SJCRH30 (cell line): ENCODE results near the gene RPL36. TPM values are rescaled to one million over a fixed set of nuclear protein-coding genes. Genes with fewer than 3 reads are reported as not detected.

Experiments used
- DNase-seq, 2 experiments: peaks; one replicate each; pipeline ENCODE4 v3.0.0-alpha.2; 2015 to 2020
- H3K27ac ChIP-seq: fragments of 250-450 bp; sonication (Bioruptor Pico); 2 replicates; pipeline ENCODE4 v1.5.1; 2020; ENCODE audit warnings: mild to moderate bottlenecking, moderate library complexity
- H3K27me3 ChIP-seq: fragments of 250-450 bp; sonication (Bioruptor Pico); 2 replicates; pipeline ENCODE4 v1.5.1; 2020; ENCODE audit warnings: mild to moderate bottlenecking, moderate library complexity
- H3K36me3 ChIP-seq: fragments of 250-450 bp; sonication (Bioruptor Pico); 2 replicates; pipeline ENCODE4 v1.5.1; 2020; ENCODE audit warnings: mild to moderate bottlenecking, moderate library complexity
- H3K4me1 ChIP-seq: fragments of 250-450 bp; sonication (Bioruptor Pico); 2 replicates; pipeline ENCODE4 v1.5.1; 2020; ENCODE audit warnings: mild to moderate bottlenecking, moderate library complexity
- H3K4me3 ChIP-seq: fragments of 250-450 bp; sonication (Bioruptor Pico); 2 replicates; pipeline ENCODE4 v1.5.1; 2020; ENCODE audit warnings: mild to moderate bottlenecking, moderate library complexity
- H3K9me3 ChIP-seq: fragments of 250-450 bp; sonication (Bioruptor Pico); replicated peaks from 2 replicates; pipeline ENCODE4 v1.5.1; 2020; ENCODE audit warnings: mild to moderate bottlenecking, moderate library complexity
- total RNA-seq: library from RNA; depleted of rRNA; stranded (reverse); fragments of >200 nt; shearing (Covaris generic); gene quantifications from 2 replicates; pipeline ENCODE4 v1.2.3, GENCODE V29; 2014; rRNA removed

Gene RPL36
- total RNA-seq = 510 and 695 TPM in 2 replicates

DNA sequence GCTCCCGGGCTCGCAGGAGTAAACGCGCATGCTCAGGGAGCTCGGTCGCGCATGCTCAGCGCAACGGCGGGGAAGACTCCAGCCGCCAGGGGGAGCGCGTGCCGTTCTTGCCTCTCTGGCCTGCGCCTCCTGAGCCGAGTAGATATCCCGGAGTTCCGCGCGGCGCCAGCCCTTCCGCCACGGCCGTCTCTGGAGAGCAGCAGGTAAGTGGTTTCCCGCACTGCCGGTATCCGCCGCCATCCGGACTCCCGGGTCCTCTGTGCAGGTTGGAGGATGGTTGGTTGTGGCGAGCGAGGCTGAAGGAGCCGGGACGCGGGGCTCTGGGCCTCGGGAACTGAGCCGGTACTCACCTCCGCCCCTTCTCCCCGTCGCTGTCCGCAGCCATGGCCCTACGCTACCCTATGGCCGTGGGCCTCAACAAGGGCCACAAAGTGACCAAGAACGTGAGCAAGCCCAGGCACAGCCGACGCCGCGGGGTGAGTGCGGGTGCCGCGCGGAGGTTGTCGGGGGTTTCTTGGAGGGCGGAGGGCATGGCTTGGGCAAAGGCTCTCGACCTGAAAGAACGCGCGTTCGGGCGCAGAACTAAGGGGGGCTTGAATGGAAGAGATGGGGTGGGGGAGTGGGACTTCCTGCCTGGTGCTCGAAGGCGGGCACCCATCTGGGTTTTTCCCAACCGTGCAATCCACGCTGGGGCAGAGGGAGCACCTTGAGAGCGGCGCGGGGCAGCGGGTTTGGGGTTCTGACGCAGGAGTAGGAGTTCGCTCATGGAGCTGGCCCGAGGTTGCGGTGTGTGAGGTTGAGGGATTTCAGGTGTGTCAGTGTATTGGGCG is at the start of gene RPL36:
Gene RPL36 (plus strand): TSS at position 171 of the 830 bp plus-strand sequence. CDS start 213 bp downstream, at position 384.
- no peaks in the 10 kb centered on the region for H3K27me3 ChIP-seq
- peaks cover 49% of the 10 kb centered on the region for H3K36me3 ChIP-seq
- peaks cover 15% of the 10 kb centered on the region for H3K4me1 ChIP-seq
- peak within 1 kb of the TSS; percentile 87 for H3K27ac ChIP-seq
- peak within 1 kb of the TSS; percentile 95 for H3K4me3 ChIP-seq
- DNase-seq = peak; percentile 96 to 97
- H3K9me3 ChIP-seq = no peaks in the 10 kb centered on the region

DNA sequence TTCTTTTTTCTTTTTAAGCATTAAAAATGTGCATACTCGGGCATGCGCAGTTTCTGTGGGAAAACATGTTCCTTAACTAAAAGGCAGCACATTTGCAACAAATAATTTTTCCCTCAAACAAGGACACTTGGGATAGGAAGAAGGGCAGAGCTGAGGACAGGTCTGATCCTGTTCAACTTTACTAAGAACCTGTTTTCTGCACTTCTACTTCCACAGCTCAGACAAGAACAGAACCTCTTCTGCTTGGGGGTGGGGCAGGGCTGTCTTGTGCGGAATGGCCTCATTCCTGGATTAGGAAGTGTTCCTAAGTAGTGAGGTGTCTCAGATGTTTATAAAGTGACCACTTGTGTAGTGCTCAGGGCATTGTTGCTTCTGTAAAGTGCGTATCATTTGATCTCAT is 48.9 kb upstream of the RPL36 start:
- no peaks in the 10 kb centered on the region for H3K4me1 ChIP-seq
- no peak overlapping the region for H3K4me3 ChIP-seq
- no peak for DNase-seq
- no peaks in the 10 kb centered on the region for H3K9me3 ChIP-seq
- no peaks in the 10 kb centered on the region for H3K27me3 ChIP-seq
- H3K27ac ChIP-seq = no peak overlapping the region
- peaks cover 53% of the 10 kb centered on the region for H3K36me3 ChIP-seq

- no peak for DNase-seq
- H3K9me3 ChIP-seq = no peaks in the 10 kb centered on the region
- H3K36me3 ChIP-seq = peaks cover 56% of the 10 kb centered on the region
- no peaks in the 10 kb centered on the region for H3K27me3 ChIP-seq
- no peak overlapping the region for H3K27ac ChIP-seq
- H3K4me3 ChIP-seq = no peak overlapping the region
- no peaks in the 10 kb centered on the region for H3K4me1 ChIP-seq
These were observed 47.9 kb upstream of the RPL36 start for GRCh38 chr19:5642204-5642603.

- Histone ChIP-seq H3K9me3 (no peaks in the 10 kb centered on the region), H3K36me3 (peaks cover 65% of the 10 kb centered on the region), H3K27ac (no peak overlapping the region), H3K4me1 (no peaks in the 10 kb centered on the region), H3K27me3 (no peaks in the 10 kb centered on the region), H3K4me3 (no peak overlapping the region)
- DNase-seq = no peak
These were observed 47.0 kb upstream of the RPL36 start for GRCh38 chr19:5643060-5643459.

GRCh38 chr19:5644037-5644436 is 46.1 kb upstream of the RPL36 start:
- H3K9me3 ChIP-seq = no peaks in the 10 kb centered on the region
- H3K27ac ChIP-seq = no peak overlapping the region
- no peak overlapping the region for H3K4me3 ChIP-seq
- no peaks in the 10 kb centered on the region for H3K4me1 ChIP-seq
- no peaks in the 10 kb centered on the region for H3K27me3 ChIP-seq
- no peak for DNase-seq
- H3K36me3 ChIP-seq = peaks cover 70% of the 10 kb centered on the region

DNA sequence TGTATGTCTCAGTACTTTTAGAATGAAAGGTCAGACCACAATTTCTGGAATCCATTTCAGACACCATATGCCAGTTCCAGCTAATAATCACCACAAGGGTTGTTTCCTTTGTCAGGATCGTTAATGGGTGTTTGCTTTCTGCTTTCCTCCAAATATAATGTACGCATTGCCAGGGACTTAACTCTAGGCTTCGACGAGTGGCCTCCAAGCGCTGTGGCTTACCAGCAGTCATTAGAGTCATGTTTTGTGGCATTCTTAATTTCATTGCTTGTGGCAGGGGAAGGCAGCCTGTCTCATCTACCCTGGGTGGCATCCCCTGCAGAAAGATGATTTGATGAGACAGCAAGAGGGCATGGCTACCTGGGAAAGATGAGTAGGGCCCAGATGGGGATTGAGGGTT is 44.7 kb upstream of the RPL36 start:
- no peak for DNase-seq
- peaks cover 75% of the 10 kb centered on the region for H3K36me3 ChIP-seq
- H3K4me1 ChIP-seq = no peaks in the 10 kb centered on the region
- H3K4me3 ChIP-seq = no peak overlapping the region
- no peak overlapping the region for H3K27ac ChIP-seq
- H3K27me3 ChIP-seq = no peaks in the 10 kb centered on the region
- no peaks in the 10 kb centered on the region for H3K9me3 ChIP-seq

- H3K36me3 ChIP-seq = peaks cover 81% of the 10 kb centered on the region
These were observed 43.4 kb upstream of the RPL36 start for GRCh38 chr19:5646703-5647102.

GRCh38 chr19:5648464-5648863 is 41.6 kb upstream of the RPL36 start:
- H3K36me3 ChIP-seq = peaks cover 83% of the 10 kb centered on the region

More at GRCh38 chr19:5646703-5647102, 43.4 kb upstream of the RPL36 start:
- H3K27ac ChIP-seq = no peak overlapping the region
- no peaks in the 10 kb centered on the region for H3K9me3 ChIP-seq
- no peaks in the 10 kb centered on the region for H3K4me1 ChIP-seq
- DNase-seq = no peak
- no peak overlapping the region for H3K4me3 ChIP-seq
- H3K27me3 ChIP-seq = no peaks in the 10 kb centered on the region

GRCh38 chr19:5651361-5651760 is 38.7 kb upstream of the RPL36 start:
- H3K36me3 ChIP-seq = peaks cover 89% of the 10 kb centered on the region
- H3K9me3 ChIP-seq = no peaks in the 10 kb centered on the region
- DNase-seq = no peak
- H3K27ac ChIP-seq = no peak overlapping the region
- H3K4me1 ChIP-seq = no peaks in the 10 kb centered on the region
- no peak overlapping the region for H3K4me3 ChIP-seq
- no peaks in the 10 kb centered on the region for H3K27me3 ChIP-seq

More at GRCh38 chr19:5648464-5648863, 41.6 kb upstream of the RPL36 start:
- H3K27ac ChIP-seq = no peak overlapping the region
- H3K9me3 ChIP-seq = no peaks in the 10 kb centered on the region
- no peak for DNase-seq
- no peaks in the 10 kb centered on the region for H3K27me3 ChIP-seq
- H3K4me1 ChIP-seq = no peaks in the 10 kb centered on the region
- no peak overlapping the region for H3K4me3 ChIP-seq

GRCh38 chr19:5652261-5652660 is 37.8 kb upstream of the RPL36 start:
- Histone ChIP-seq H3K36me3 (peaks cover 87% of the 10 kb centered on the region), H3K9me3 (no peaks in the 10 kb centered on the region), H3K27ac (no peak overlapping the region), H3K4me3 (no peak overlapping the region), H3K27me3 (no peaks in the 10 kb centered on the region), H3K4me1 (no peaks in the 10 kb centered on the region)
- no peak for DNase-seq

GRCh38 chr19:5654931-5655330 is 35.2 kb upstream of the RPL36 start:
- DNase-seq = no peak
- no peaks in the 10 kb centered on the region for H3K27me3 ChIP-seq
- H3K4me3 ChIP-seq = no peak overlapping the region
- no peaks in the 10 kb centered on the region for H3K4me1 ChIP-seq
- no peaks in the 10 kb centered on the region for H3K9me3 ChIP-seq
- H3K36me3 ChIP-seq = peaks cover 86% of the 10 kb centered on the region
- no peak overlapping the region for H3K27ac ChIP-seq

DNA sequence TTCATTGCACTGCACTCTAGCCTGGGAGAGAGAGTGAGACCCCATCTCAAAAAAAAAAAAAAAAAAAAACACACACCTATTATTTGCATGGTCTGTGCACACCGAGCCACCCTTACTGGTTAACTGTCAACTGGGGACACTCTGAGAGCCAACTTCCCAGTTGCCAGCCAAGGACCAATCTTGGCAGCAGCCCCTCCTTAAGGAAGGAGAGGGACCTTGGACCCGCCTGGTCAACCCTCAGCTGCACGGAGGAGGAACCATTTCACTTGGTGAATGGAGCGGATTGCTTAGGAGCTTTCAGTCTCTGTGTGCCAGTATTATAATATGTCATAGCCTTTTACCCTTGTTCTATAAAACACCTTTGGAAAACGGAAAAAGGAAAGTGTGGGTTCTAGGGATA is 34.7 kb upstream of the RPL36 start:
- Histone ChIP-seq H3K27ac (no peak overlapping the region), H3K27me3 (no peaks in the 10 kb centered on the region), H3K9me3 (no peaks in the 10 kb centered on the region), H3K36me3 (peaks cover 82% of the 10 kb centered on the region), H3K4me1 (no peaks in the 10 kb centered on the region), H3K4me3 (no peak overlapping the region)
- no peak for DNase-seq

- Histone ChIP-seq H3K9me3 (no peaks in the 10 kb centered on the region), H3K27ac (no peak overlapping the region), H3K4me1 (no peaks in the 10 kb centered on the region), H3K27me3 (no peaks in the 10 kb centered on the region), H3K36me3 (peaks cover 78% of the 10 kb centered on the region), H3K4me3 (no peak overlapping the region)
- no peak for DNase-seq
These were observed 28.6 kb upstream of the RPL36 start for GRCh38 chr19:5661483-5661882.

DNA sequence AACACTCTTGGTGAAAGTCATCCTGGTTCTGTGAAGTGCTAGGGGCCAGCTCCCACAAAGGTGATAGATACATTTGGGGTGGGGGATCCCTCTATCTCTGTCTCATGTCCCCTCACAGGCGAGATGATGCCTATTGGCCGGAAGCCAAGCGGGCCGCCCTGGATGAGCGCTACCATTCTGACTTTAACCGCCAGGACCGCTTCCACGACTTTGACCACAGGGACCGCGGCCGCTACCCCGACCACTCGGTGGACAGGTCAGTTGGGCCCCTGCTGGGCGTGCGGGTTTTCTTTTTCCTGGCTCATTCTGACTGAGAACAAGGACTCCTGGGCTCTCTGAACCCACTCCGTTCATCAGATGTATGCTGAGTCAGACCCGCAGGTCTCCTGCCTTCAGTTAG is 26.2 kb upstream of the RPL36 start:
- Histone ChIP-seq H3K4me1 (no peaks in the 10 kb centered on the region), H3K4me3 (no peak overlapping the region), H3K27me3 (no peaks in the 10 kb centered on the region), H3K36me3 (peaks cover 77% of the 10 kb centered on the region), H3K9me3 (no peaks in the 10 kb centered on the region), H3K27ac (no peak overlapping the region)
- no peak for DNase-seq

DNA sequence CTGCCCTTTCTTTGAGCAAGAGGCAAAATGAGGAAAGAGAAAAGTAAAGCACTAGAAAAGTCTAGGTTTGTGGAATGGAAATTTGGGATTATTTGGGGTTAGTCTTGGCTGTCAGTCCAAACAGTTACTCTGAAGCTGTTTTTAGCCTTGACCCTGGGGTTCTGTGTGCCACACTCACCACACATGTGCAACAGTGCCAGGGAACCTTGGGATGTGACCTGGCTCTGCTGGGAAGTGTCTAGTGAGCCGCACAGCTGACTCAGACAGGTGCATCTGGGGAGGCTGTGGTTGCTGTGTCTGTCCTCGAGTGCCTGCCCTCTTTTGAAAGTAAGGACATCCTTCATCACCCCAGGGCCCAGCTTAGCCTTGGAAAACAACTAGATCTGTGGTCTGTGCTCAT is 25.6 kb upstream of the RPL36 start:
- Histone ChIP-seq H3K36me3 (peaks cover 83% of the 10 kb centered on the region), H3K27ac (no peak overlapping the region), H3K4me3 (no peak overlapping the region), H3K4me1 (no peaks in the 10 kb centered on the region), H3K27me3 (no peaks in the 10 kb centered on the region), H3K9me3 (no peaks in the 10 kb centered on the region)
- no peak for DNase-seq
